GM12892 (cell line): ENCODE measurements around the gene DYNC1I1.

Source experiments
- POLR2A ChIP-seq: IDR thresholded peaks from 2 replicates; pipeline ENCODE4 v1.6.1; 2011; ENCODE audit warnings: low read depth, low read length, control low read depth
- POLR2AphosphoS5 ChIP-seq: IDR thresholded peaks from 2 replicates; pipeline ENCODE4 v1.6.1; 2011; ENCODE audit warnings: low read depth, low read length, control low read depth
- TAF1 ChIP-seq: IDR thresholded peaks from 2 replicates; pipeline ENCODE4 v1.6.1; 2011; ENCODE audit warnings: low read depth, mild to moderate bottlenecking, control low read depth, low read length, borderline replicate concordance

DNA sequence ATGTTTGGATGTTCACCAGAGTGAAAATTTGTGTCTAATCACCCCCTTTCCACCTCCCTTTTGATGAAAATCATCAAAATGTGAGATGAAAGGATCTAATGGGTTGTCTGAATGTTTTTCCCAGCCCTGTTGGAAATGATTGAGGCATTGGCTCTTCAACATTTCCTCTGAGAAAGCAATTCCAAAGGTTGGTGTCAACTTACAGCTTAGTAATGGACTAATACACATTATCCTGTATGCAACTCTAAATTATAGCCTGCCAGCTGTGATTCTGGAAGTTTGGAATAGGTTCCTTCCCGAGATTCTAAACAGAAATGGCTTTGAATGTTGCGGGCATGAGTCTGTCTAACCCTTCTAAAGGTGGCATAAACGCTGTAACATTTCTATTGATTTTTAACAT, 152.9 kb downstream of the DYNC1I1 start:
- TF ChIP-seq TAF1 = no peak
- no peak for TF ChIP-seq POLR2AphosphoS5
- TF ChIP-seq POLR2A = no peak
